OCI-LY7 (cell line): ENCODE results near the gene TAS2R7.

Experiments used
- CTCF ChIP-seq: fragments of 200-600 bp; sonication (generic); conservative IDR thresholded peaks from 2 replicates; pipeline ENCODE4 v1.5.1; 2014; ENCODE audit warnings: mild to moderate bottlenecking, antibody characterized with exemption, low read length, moderate library complexity, mixed read lengths
- EZH2phosphoT487 ChIP-seq: fragments of 200-600 bp; sonication (generic); IDR thresholded peaks from 2 replicates; pipeline ENCODE4 v1.6.1; 2018; ENCODE audit warnings: low read depth, borderline replicate concordance, mild to moderate bottlenecking, mixed run types, antibody characterized with exemption, low read length, moderate library complexity, mixed read lengths

- no peak for TF ChIP-seq CTCF
- TF ChIP-seq EZH2phosphoT487, result no peak
Measured at GRCh38 chr12:10801741-10802140, 686 bp downstream of the TAS2R7 start.
